Adrenal gland (tissue), 12 donors: ENCODE data around the gene KCNMA1. TPM values are rescaled to one million over a fixed set of nuclear protein-coding genes. Genes with fewer than 3 reads are reported as not detected.

Experiments used
- DNase-seq, 7 donors: peaks; one replicate each; pipeline ENCODE4 v3.0.0-alpha.2; 2019 to 2020
- H3K27ac ChIP-seq, 5 donors: fragments of 200-600 bp; sonication (generic) in 4 of 5; 1 replicate in 3 of 5; 2 replicates in 2 of 5; pipeline versions ENCODE4 v1.5.1 to v1.8.0; 2016 to 2020; ENCODE audit warnings: mild to moderate bottlenecking in 1 of 5
- H3K27me3 ChIP-seq: fragments of 200-600 bp; 2 replicates; pipeline ENCODE4 v1.8.0; 2021
- H3K36me3 ChIP-seq, 2 donors: fragments of 200-600 bp; replicated peaks in 1 of 2; 1 replicate in 1 of 2; 2 replicates in 1 of 2; pipeline versions ENCODE4 v1.5.1 to v1.8.0; 2018 to 2022
- H3K4me1 ChIP-seq, 2 donors: fragments of 200-600 bp; replicated peaks in 1 of 2; 1 replicate in 1 of 2; 2 replicates in 1 of 2; pipeline versions ENCODE4 v1.5.1 to v1.8.0; 2018 to 2021
- H3K4me3 ChIP-seq, 4 donors: fragments of 200-600 bp; sonication (generic) in 3 of 4; one replicate each; pipeline ENCODE4 v1.5.1; 2016 to 2018
- H3K9me3 ChIP-seq, 3 donors: fragments of 200-600 bp; sonication (generic) in 1 of 3; replicated peaks in 1 of 3; 1 replicate in 2 of 3; 2 replicates in 1 of 3; pipeline versions ENCODE4 v1.5.1 to v1.8.0; 2016 to 2021
- CTCF ChIP-seq, 6 experiments: fragments of 450-650 bp in 4 of 6; fragments of 200-600 bp in 2 of 6; sonication (generic) in 1 of 6; IDR thresholded peaks; 1 replicate in 5 of 6; 2 replicates in 1 of 6; pipeline versions ENCODE4 v1.5.1 to v1.8.0; 2016 to 2021; ENCODE audit warnings: antibody characterized with exemption in 6 of 6, mild to moderate bottlenecking in 2 of 6, moderate library complexity in 1 of 6
- POLR2A ChIP-seq, 2 donors: fragments of 450-650 bp; IDR thresholded peaks; one replicate each; pipeline ENCODE4 v1.6.1; 2017; ENCODE audit warnings: antibody characterized with exemption in 2 of 2, mild to moderate bottlenecking in 2 of 2, moderate library complexity in 1 of 2
- WGBS, 4 donors: extraction: QIAGEN DNeasy Blood & Tissue Kit in 2 of 4; methylation state at CpG; one replicate each; pipeline versions ENCODE4 v1.1.5 to v1.1.7; 2013 to 2017; 5-methylcytosine and 5-hydroxymethylcytosine counted together
- intact Hi-C, 2 donors: fragments of 100-400 bp; cut with DNase I; formaldehyde crosslinking; loops; one replicate each; pipeline versions ENCODE4 v1.14.1 to v1.15.0; 2022 to 2023
- polyA plus RNA-seq, 3 donors: library from polyadenylated mRNA; stranded (reverse); fragments of 200-250 nt in 2 of 3; fragments of 350-450 nt in 1 of 3; fragmentation: Illumina TruSeq in 1 of 3; extraction: RNeasy Lipid Tissue Mini Kit (QIAGEN cat#74804) in 1 of 3; gene quantifications; one replicate each; pipeline ENCODE4 v1.2.3, GENCODE V29; 2013 to 2014
- total RNA-seq, 9 donors: library from RNA; depleted of rRNA in 4 of 9; stranded (reverse); fragments of >200 nt in 4 of 9; fragments of 120-200 nt in 1 of 9; fragmentation: NEBNext Ultra II Directional in 1 of 9; extraction: Animal tissue kit (Norgen Biotek cat#: 25700) in 1 of 9; gene quantifications; one replicate each; pipeline versions ENCODE4 v1.1.0 to v1.2.4, GENCODE V29; 2013 to 2023
- donor health status: healthy with polysubstance abuse.
- donor health status: Bipolar disorder and iron deficiency.
- donor health status: DM: yes; HTN: yes; CAD: no.
- donor health status: DM: no; HTN: no; CAD: no.
- donor health status: DM: no; HTN: no; CAD: no.
- donor health status: DM: yes; HTN: yes; CAD: no.

Gene KCNMA1
- total and polyA plus RNA-seq, 12 donors: 6.4 to 37.7 (median 13.4) TPM

DNA sequence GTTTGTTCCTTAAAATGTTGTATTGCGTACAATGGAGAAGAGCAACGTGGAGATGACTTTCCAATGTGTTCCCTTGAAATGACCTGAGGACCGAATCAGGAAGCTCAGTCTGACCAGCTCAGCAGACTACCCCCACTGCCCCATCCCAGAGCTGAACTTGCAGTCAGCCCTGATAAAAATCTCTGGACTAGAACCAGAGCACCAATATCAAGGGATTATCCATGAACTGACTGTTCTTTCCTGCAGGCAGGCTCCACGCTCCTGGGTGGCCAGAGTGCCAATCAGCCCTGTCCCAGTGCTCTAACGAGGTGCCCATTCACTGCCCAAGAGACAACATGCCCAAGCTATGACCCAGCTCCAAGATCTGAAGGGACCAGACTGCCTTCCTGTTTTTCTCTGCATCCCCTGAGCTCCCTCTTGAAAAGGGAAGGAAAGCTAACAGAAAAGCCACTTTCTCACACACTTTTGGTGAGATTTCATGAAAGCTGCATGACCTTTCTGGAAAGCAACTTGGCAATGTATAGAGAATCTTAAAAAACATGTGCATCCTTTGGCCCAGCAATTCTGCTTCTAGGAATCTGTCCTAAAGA lies 130.2 kb downstream of the KCNMA1 start:
- WGBS, 4 donors: 45 to 64% (median 59%) methylated on average over 4 to 5 of the region's 5 CpGs
- DNase-seq: peak in 1 of 7 donors; percentile 75
- Histone ChIP-seq H3K36me3 (no peaks in the 10 kb centered on the region), H3K27me3 (peaks cover 7% of the 10 kb centered on the region), H3K27ac (peak overlapping the region in 2 of 5 donors; percentile 47 to 82), H3K9me3 (no peaks in the 10 kb centered on the region), H3K4me3 (no peak overlapping the region), H3K4me1 (peaks cover 0 to 12% of the 10 kb centered on the region in 2 donors)
- intact Hi-C loops: no loop called here
- TF ChIP-seq POLR2A (IDR thresholded peaks at IDR 0.05): no peak
- no peak for TF ChIP-seq CTCF (IDR thresholded peaks at IDR 0.05)

DNA sequence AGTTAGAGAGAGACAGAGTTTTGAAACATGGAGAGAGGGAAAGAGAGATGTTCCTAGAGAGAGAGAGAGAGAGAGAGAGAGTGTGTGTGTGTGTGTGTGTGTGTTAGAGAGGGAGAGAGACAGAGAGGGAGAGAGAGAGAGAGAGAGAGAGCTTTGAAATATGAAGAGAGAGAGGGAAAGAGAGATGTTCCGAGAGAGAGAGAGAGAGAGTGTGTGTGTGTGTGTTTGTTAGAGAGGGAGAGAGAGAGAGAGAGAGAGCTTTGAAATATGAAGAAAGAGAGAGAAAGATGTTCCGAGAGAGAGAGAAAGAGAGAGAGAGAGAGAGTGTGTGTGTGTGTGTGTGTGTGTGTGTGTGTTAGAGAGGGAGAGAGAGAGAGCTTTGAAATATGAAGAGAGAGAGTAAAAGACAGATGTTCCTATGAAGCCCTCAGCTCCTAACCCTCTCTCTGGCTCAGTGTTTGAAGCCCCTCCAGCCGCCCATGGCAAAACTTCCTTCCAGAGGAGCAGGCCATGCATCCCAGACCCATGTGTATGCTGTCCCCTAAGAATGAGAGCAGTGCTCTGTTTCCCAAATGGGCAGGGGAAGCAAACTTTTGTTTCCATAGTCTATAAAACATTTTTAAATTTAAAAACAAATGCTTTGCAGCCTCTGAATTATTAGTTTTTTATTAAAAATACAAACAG lies 130.9 kb downstream of the KCNMA1 start:
- Histone ChIP-seq H3K27ac (peak overlapping the region in 2 of 5 donors; percentile 32 to 70), H3K27me3 (peaks cover 7% of the 10 kb centered on the region), H3K9me3 (no peaks in the 10 kb centered on the region), H3K4me1 (peaks cover 0 to 16% of the 10 kb centered on the region in 2 donors), H3K36me3 (no peaks in the 10 kb centered on the region), H3K4me3 (no peak overlapping the region)
- 54 to 82% (median 69%) methylated on average over 3 of the region's 3 CpGs for WGBS, 4 donors
- intact Hi-C loops: no loop called here
- peak in 2 of 6 experiments; percentile 35 to 65 for TF ChIP-seq CTCF (IDR thresholded peaks at IDR 0.05)
- TF ChIP-seq POLR2A (IDR thresholded peaks at IDR 0.05): no peak
- no peak for DNase-seq

- Histone ChIP-seq H3K36me3 (no peaks in the 10 kb centered on the region), H3K9me3 (no peaks in the 10 kb centered on the region), H3K4me1 (peaks cover 0 to 23% of the 10 kb centered on the region in 2 donors), H3K27me3 (peaks cover 7% of the 10 kb centered on the region), H3K27ac (peak overlapping the region in 1 of 5 donors; percentile 70), H3K4me3 (no peak overlapping the region)
- no peak for DNase-seq
- intact Hi-C loops: no loop called here
- WGBS, 4 donors: 60 to 66% (median 62%) methylated on average over 2 of the region's 2 CpGs
- TF ChIP-seq CTCF (IDR thresholded peaks at IDR 0.05): no peak
- TF ChIP-seq POLR2A (IDR thresholded peaks at IDR 0.05): no peak
Observed at GRCh38 chr10:77505431-77506334, 131.9 kb downstream of the KCNMA1 start.

DNA sequence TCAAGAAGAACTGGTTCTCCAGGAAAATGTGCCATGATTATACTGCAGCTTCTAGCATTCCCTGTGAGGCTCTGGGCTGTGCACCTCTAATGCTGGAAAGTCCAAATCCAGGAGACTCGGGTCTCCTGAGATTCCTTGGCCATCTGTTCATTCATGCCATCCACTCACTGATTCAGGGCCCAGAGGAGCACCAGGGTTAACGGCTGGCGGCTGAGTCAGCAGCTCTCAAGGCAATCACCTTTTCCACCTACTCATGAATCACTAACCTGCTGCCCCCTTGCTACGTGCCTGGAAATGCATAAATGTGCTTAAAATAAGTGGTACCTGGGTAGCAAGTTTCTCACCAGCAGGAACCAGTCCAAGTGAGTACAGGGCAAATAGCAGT lies 132.7 kb downstream of the KCNMA1 start:
- DNase-seq: no peak
- Histone ChIP-seq H3K27ac (no peak overlapping the region), H3K36me3 (no peaks in the 10 kb centered on the region), H3K27me3 (peaks cover 7% of the 10 kb centered on the region), H3K4me1 (peaks cover 0 to 23% of the 10 kb centered on the region in 2 donors), H3K4me3 (no peak overlapping the region), H3K9me3 (no peaks in the 10 kb centered on the region)
- no peak for TF ChIP-seq CTCF (IDR thresholded peaks at IDR 0.05)
- TF ChIP-seq POLR2A (IDR thresholded peaks at IDR 0.05): no peak
- 38 to 61% (median 45%) methylated on average over 3 to 4 of the region's 4 CpGs for WGBS, 4 donors
- intact Hi-C loops: no loop called here
